Mammary epithelial cell (primary cell): ENCODE results near the gene TLCD5.

Experiments
- CTCF ChIP-seq, 2 donors: IDR thresholded peaks in 1 of 2; conservative IDR thresholded peaks in 1 of 2; 2 replicates each; pipeline ENCODE4 v1.5.1; 2011 to 2012; ENCODE audit warnings: inconsistent platforms in 2 of 2, low read length in 2 of 2, mild to moderate bottlenecking in 2 of 2, control low read depth in 1 of 2, low read depth in 1 of 2; ENCODE audit not compliant: insufficient read depth in 1 of 2; ENCODE audit errors: extremely low read depth in 1 of 2
- EZH2 ChIP-seq: IDR thresholded peaks from 2 replicates; pipeline ENCODE4 v1.6.1; 2012; ENCODE audit warnings: low read length, inconsistent platforms, borderline replicate concordance

GRCh38 chr11:120310870-120311269 lies 14.2 kb upstream of the TLCD5 start:
- TF ChIP-seq CTCF (conservative IDR thresholded peaks at IDR 0.05 in 1 of 2, IDR thresholded peaks at IDR 0.05 in 1 of 2; ENCODE audit: extremely low read depth in 1 of 2, insufficient read depth in 1 of 2, low read depth in 1 of 2, low read length in 2 of 2) (no peak), EZH2 (no peak)
